H1 (cell line): ENCODE measurements around the gene TPD52L1. TPM values are rescaled to one million over a fixed set of nuclear protein-coding genes. Genes with fewer than 3 reads are reported as not detected.

ENCODE experiments used
- CTCF ChIA-PET: fragments of 300-600 bp; sonication (Branson Sonifier 250); formaldehyde crosslinking; loops from one replicate; lab custom pipeline; 2021; ENCODE audit not compliant: partially characterized antibody; lab: Charles Lee
- POLR2A ChIA-PET: fragments of 300-600 bp; sonication (Branson Sonifier 250); formaldehyde crosslinking; loops from one replicate; lab custom pipeline; 2021; ENCODE audit warnings: inconsistent platforms; ENCODE audit not compliant: partially characterized antibody; lab: Charles Lee
- DNase-seq, 2 experiments: peaks; one replicate each; pipeline versions ENCODE4 v3.0.0 to v3.0.0-alpha.2; 2010 to 2022; ENCODE audit warnings: low spot score in 2 of 2, low read depth in 1 of 2, mixed read lengths in 1 of 2
- FAIRE-seq: peaks from 2 replicates; lab custom pipeline; 2011; peaks lifted over from hg19 to GRCh38; lab: Jason Lieb, UNC
- H2AFZ ChIP-seq: 2 replicates; pipeline ENCODE4 v1.8.1; 2012; ENCODE audit warnings: low read length, inconsistent platforms
- H2AK5ac ChIP-seq: 2 replicates; pipeline ENCODE4 v1.6.1; 2013; ENCODE audit warnings: low read depth, low read length
- H2BK120ac ChIP-seq: replicated peaks from 2 replicates; pipeline ENCODE3; 2013; ENCODE audit warnings: low read depth, low read length, inconsistent platforms
- H2BK12ac ChIP-seq: 2 replicates; pipeline ENCODE4 v1.6.1; 2013; ENCODE audit warnings: low read depth, low read length
- H2BK15ac ChIP-seq: 2 replicates; pipeline ENCODE4 v1.6.1; 2013; ENCODE audit warnings: low read length
- H2BK20ac ChIP-seq: 2 replicates; pipeline ENCODE4 v1.6.1; 2013; ENCODE audit warnings: low read length
- H2BK5ac ChIP-seq: 2 replicates; pipeline ENCODE4 v1.6.1; 2013; ENCODE audit warnings: low read depth, low read length
- H3K14ac ChIP-seq: 2 replicates; pipeline ENCODE4 v1.6.1; 2013; ENCODE audit warnings: inconsistent platforms; ENCODE audit not compliant: insufficient read length
- H3K18ac ChIP-seq: 2 replicates; pipeline ENCODE4 v1.6.1; 2013; ENCODE audit warnings: low read length; ENCODE audit errors: extremely low read depth
- H3K23ac ChIP-seq: 2 replicates; pipeline ENCODE4 v1.6.1; 2013; ENCODE audit warnings: inconsistent platforms; ENCODE audit not compliant: insufficient read length
- H3K23me2 ChIP-seq: 2 replicates; pipeline ENCODE4 v1.6.1; 2013; ENCODE audit warnings: low read depth, low read length
- H3K27ac ChIP-seq: 2 replicates; pipeline ENCODE4 v1.6.1; 2011; ENCODE audit warnings: low read depth, low read length, inconsistent platforms
- H3K27me3 ChIP-seq, 4 experiments: replicated peaks in 1 of 4; 1 replicate in 1 of 4; 2 replicates in 3 of 4; pipeline versions ENCODE4 v1.6.1 to v1.8.1; 2011 to 2013; ENCODE audit warnings: low read length in 3 of 4, mild to moderate bottlenecking in 3 of 4, inconsistent platforms in 2 of 4, mixed read lengths in 2 of 4, moderate library complexity in 1 of 4; ENCODE audit not compliant: control insufficient read depth in 3 of 4, insufficient read depth in 3 of 4; ENCODE audit errors: extremely low read depth in 1 of 4
- H3K36me3 ChIP-seq, 4 experiments: 2 replicates each; pipeline versions ENCODE4 v1.6.1 to v1.8.1; 2011 to 2013; ENCODE audit warnings: mild to moderate bottlenecking in 4 of 4, low read length in 3 of 4, moderate library complexity in 2 of 4, control low read depth in 1 of 4, inconsistent platforms in 1 of 4; ENCODE audit not compliant: insufficient read depth in 4 of 4, control insufficient read depth in 2 of 4
- H3K4ac ChIP-seq: replicated peaks from 2 replicates; pipeline ENCODE3; 2013; ENCODE audit warnings: low read length, low read depth, mixed read lengths, inconsistent platforms; ENCODE audit not compliant: insufficient read length
- H3K4me1 ChIP-seq, 4 experiments: replicated peaks in 1 of 4; 1 replicate in 1 of 4; 2 replicates in 3 of 4; pipeline versions ENCODE4 v1.6.1 to v1.8.1; 2011 to 2013; ENCODE audit warnings: low read length in 3 of 4, inconsistent platforms in 2 of 4, mixed read lengths in 1 of 4; ENCODE audit not compliant: insufficient read depth in 4 of 4, control insufficient read depth in 3 of 4
- H3K4me2 ChIP-seq, 2 experiments: 2 replicates each; pipeline versions ENCODE4 v1.6.1 to v1.8.1; 2011 to 2013; ENCODE audit warnings: low read depth in 2 of 2, low read length in 2 of 2, control low read depth in 1 of 2, inconsistent platforms in 1 of 2, mild to moderate bottlenecking in 1 of 2; ENCODE audit not compliant: insufficient read depth in 1 of 2
- H3K4me3 ChIP-seq, 4 experiments: fragments of 200-600, 300-600 bp in 1 of 4; sonication (generic), shearing (Covaris generic), sonication (Bioruptor Twin) in 1 of 4; 2 replicates each; pipeline versions ENCODE4 v1.5.1 to v1.8.1; 2011 to 2016; ENCODE audit warnings: low read length in 4 of 4, low read depth in 3 of 4, control low read depth in 2 of 4, inconsistent platforms in 2 of 4, mild to moderate bottlenecking in 2 of 4, mixed read lengths in 1 of 4, moderate library complexity in 1 of 4; ENCODE audit not compliant: insufficient read depth in 2 of 4; ENCODE audit errors: extremely low read depth in 1 of 4
- H3K56ac ChIP-seq: replicated peaks from 2 replicates; pipeline ENCODE3; 2013; ENCODE audit warnings: low read depth, mild to moderate bottlenecking, mixed read lengths, low read length, inconsistent platforms; ENCODE audit not compliant: insufficient read length
- H3K79me1 ChIP-seq: 2 replicates; pipeline ENCODE4 v1.6.1; 2013; ENCODE audit warnings: low read depth, low read length, control low read depth
- H3K79me2 ChIP-seq, 2 experiments: 2 replicates each; pipeline versions ENCODE4 v1.6.1 to v1.8.1; 2012 to 2013; ENCODE audit warnings: low read length in 2 of 2, mild to moderate bottlenecking in 2 of 2, inconsistent platforms in 1 of 2; ENCODE audit not compliant: insufficient read depth in 2 of 2, control insufficient read depth in 1 of 2
- H3K9ac ChIP-seq, 4 experiments: replicated peaks in 1 of 4; 1 replicate in 1 of 4; 2 replicates in 3 of 4; pipeline versions ENCODE4 v1.6.1 to v1.8.1; 2011 to 2013; ENCODE audit warnings: low read depth in 3 of 4, low read length in 3 of 4, control low read depth in 2 of 4, mild to moderate bottlenecking in 2 of 4, moderate library complexity in 2 of 4, inconsistent platforms in 1 of 4; ENCODE audit errors: extremely low read depth in 1 of 4
- H3K9me3 ChIP-seq, 2 experiments: 2 replicates each; pipeline versions ENCODE4 v1.6.1 to v1.8.1; 2012 to 2013; ENCODE audit warnings: mild to moderate bottlenecking in 2 of 2, moderate library complexity in 2 of 2, control low read depth in 1 of 2, inconsistent platforms in 1 of 2, low read depth in 1 of 2, low read length in 1 of 2, mixed read lengths in 1 of 2; ENCODE audit not compliant: insufficient read depth in 2 of 2
- H4K20me1 ChIP-seq, 2 experiments: replicated peaks in 1 of 2; 2 replicates each; pipeline versions ENCODE3 to v1.8.1; 2011 to 2013; ENCODE audit warnings: inconsistent platforms in 2 of 2, low read length in 2 of 2, mild to moderate bottlenecking in 1 of 2; ENCODE audit not compliant: insufficient read depth in 2 of 2, control insufficient read depth in 1 of 2
- H4K5ac ChIP-seq: 2 replicates; pipeline ENCODE4 v1.6.1; 2013; ENCODE audit warnings: low read length, low read depth, mixed read lengths, inconsistent platforms; ENCODE audit not compliant: insufficient read length
- H4K8ac ChIP-seq: 2 replicates; pipeline ENCODE4 v1.8.0; 2013; ENCODE audit warnings: mild to moderate bottlenecking, moderate library complexity, low read length, inconsistent platforms; ENCODE audit not compliant: insufficient read depth; ENCODE audit errors: extremely low read depth
- H4K91ac ChIP-seq: replicated peaks from 2 replicates; pipeline ENCODE3; 2013; ENCODE audit warnings: low read length, mixed read lengths, inconsistent platforms; ENCODE audit not compliant: insufficient read length
- CEBPB ChIP-seq: IDR thresholded peaks from 2 replicates; pipeline ENCODE4 v1.6.1; 2012; ENCODE audit warnings: low read depth, low read length
- TAF1 ChIP-seq: IDR thresholded peaks from 2 replicates; pipeline ENCODE4 v1.6.1; 2011; ENCODE audit warnings: mild to moderate bottlenecking, low read depth, low read length
- USF2 ChIP-seq: IDR thresholded peaks from 2 replicates; pipeline ENCODE4 v1.6.1; 2011; ENCODE audit warnings: low read length, improper control_type of control experiment
- ZNF274 ChIP-seq: IDR thresholded peaks from 2 replicates; pipeline ENCODE4 v1.7.0; 2012; ENCODE audit warnings: low read length, borderline replicate concordance; ENCODE audit errors: extremely low read depth
- WGBS, 2 experiments: shearing (Covaris generic) in 1 of 2; methylation state at CpG; one replicate each; pipeline versions ENCODE4 v1.1.6 to v1.1.7; 2013 to 2015; ENCODE audit warnings: low lambda C conversion rate in 2 of 2, mixed read lengths in 2 of 2, inconsistent platforms in 1 of 2, low coverage in 1 of 2, missing lambda C conversion rate in 1 of 2; ENCODE audit not compliant: insufficient replicate concordance in 2 of 2, insufficient coverage in 1 of 2, insufficient read length in 1 of 2; ENCODE audit errors: extremely low coverage in 1 of 2, missing lambda C conversion rate in 1 of 2; 5-methylcytosine and 5-hydroxymethylcytosine counted together
- polyA plus RNA-seq, 7 experiments: library from polyadenylated mRNA; depleted of rRNA in 3 of 7; stranded (reverse) in 5 of 7; unstranded in 2 of 7; fragments of >200 nt in 5 of 7; fragments of 200-250 nt in 2 of 7; gene quantifications; 1 replicate in 5 of 7; 2 replicates in 1 of 7; 4 replicates in 1 of 7; pipeline versions ENCODE4 v1.2.1 to v1.2.3, GENCODE V29; 2011 to 2013; ENCODE audit warnings: missing spikeins in 2 of 7, mixed read lengths in 2 of 7
- total RNA-seq: library from RNA; stranded (reverse); fragmentation: NEBNext Ultra II Directional; extraction: Animal tissue kit (Norgen Biotek cat#: 25700); gene quantifications from 2 replicates; pipeline ENCODE4 v1.2.1, GENCODE V29; 2021

Gene TPD52L1
- total and polyA plus RNA-seq, 2 of the 8 experiments (the other 6 are each of a cell fraction or from before 2014, with no cell fraction given): 7.4 to 14.2 TPM

GRCh38 chr6:125174626-125175025, 21.1 kb downstream of the TPD52L1 start:
- Histone ChIP-seq H3K4ac (no peak overlapping the region), H3K27me3 (no peaks in the 10 kb centered on the region), H3K4me2 (no peak overlapping the region), H2BK120ac (no peak overlapping the region), H2BK15ac (no peak overlapping the region), H3K9me3 (no peaks in the 10 kb centered on the region), H3K36me3 (no peaks in the 10 kb centered on the region), H3K79me1 (no peaks in the 10 kb centered on the region), H3K18ac (no peak overlapping the region), H3K23me2 (no peaks in the 10 kb centered on the region), H4K91ac (no peak overlapping the region), H3K56ac (no peak overlapping the region), H3K23ac (no peak overlapping the region), H4K5ac (no peak overlapping the region), H3K4me3 (no peak overlapping the region), H2BK12ac (no peak overlapping the region), H2AFZ (no peak overlapping the region), H3K27ac (no peak overlapping the region), H4K20me1 (no peaks in the 10 kb centered on the region), H2BK20ac (no peak overlapping the region), H2BK5ac (no peak overlapping the region), H4K8ac (no peak overlapping the region), H3K79me2 (no peaks in the 10 kb centered on the region), H3K9ac (no peak overlapping the region), H3K4me1 (no peaks in the 10 kb centered on the region), H3K14ac (no peak overlapping the region), H2AK5ac (no peak overlapping the region)
- POLR2A ChIA-PET: no interaction called here
- 93% methylated on average over 1 of the region's 1 CpG; no CpG with 5 or more reads in 1 of the 2 experiments for WGBS, 2 experiments
- DNase-seq (no peak), FAIRE-seq (no peak)
- CTCF ChIA-PET: interaction anchor here (0.8 to 3.9 kb wide), 4 partner anchors 18 to 715 kb away, joined by 3 to 29 read pairs (median 6); no protein-coding TSS in a partner anchor
- TF ChIP-seq TAF1: no peak
- no peak for TF ChIP-seq CEBPB
- no peak for TF ChIP-seq USF2
- no peak for TF ChIP-seq ZNF274
